Glomerular endothelial cell (primary cell): Measurements from ENCODE around the gene FIBCD1. TPM values are rescaled to one million over a fixed set of nuclear protein-coding genes. Genes with fewer than 3 reads are reported as not detected.
"Not testable (repeated sequence)": the region's sequence is repeated elsewhere in the genome, so short reads cannot be mapped to it uniquely, and the experiment has no call there.

ENCODE experiments used
- DNase-seq: peaks from one replicate; pipeline ENCODE4 v3.0.0-alpha.2; 2011; ENCODE audit warnings: low read depth, low spot score; ENCODE audit errors: extremely low read depth
- total RNA-seq: library from RNA; depleted of rRNA; stranded (reverse); fragments of >200 nt; gene quantifications from 2 replicates; pipeline ENCODE4 v1.2.3, GENCODE V29; 2015

FIBCD1 gene
- total RNA-seq, 1 donor from 2014 or later, result not detected

- DNase-seq, result no peak
Measured at GRCh38 chr9:130973686-130974281, 34.7 kb upstream of the FIBCD1 start.

- no peak for DNase-seq
Measured at GRCh38 chr9:130972957-130973685, 34.1 kb upstream of the FIBCD1 start.

DNA sequence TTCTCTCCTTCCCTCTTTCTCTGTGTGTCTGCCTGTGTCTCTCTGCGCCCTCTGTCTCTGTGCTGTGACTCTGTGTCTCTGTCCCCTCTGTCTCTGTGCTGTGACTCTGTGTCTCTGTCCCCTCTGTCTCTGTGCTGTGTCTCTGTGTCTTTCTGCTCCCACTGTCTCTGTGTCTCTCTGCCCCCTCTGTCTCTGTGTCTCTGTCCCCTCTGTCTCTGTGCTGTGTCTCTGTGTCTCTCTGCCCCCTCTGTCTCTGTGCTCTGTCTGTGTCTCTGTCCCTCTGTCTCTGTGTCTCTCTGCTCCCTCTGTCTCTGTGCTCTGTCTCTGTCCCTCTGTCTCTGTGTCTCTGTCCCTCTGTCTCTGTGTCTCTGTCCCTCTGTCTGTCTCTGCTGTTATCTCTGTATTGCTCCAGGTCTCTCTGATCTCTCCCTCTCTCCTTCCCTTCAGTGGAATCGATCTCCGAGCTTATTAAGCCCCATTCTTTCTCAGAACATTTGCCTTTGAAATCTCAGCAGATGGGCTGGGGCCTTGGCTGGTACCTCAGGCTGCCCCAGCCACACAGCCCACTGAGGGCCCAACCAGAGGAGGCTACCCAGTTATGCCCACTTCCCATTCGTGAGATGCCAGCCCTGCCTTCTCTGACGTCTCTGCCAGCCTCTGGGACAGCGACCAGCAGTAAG lies 33.4 kb upstream of the FIBCD1 start:
- no peak for DNase-seq

GRCh38 chr9:130971294-130971849 lies 32.3 kb upstream of the FIBCD1 start:
- no peak for DNase-seq

- DNase-seq, result no peak
Measured at GRCh38 chr9:130970855-130971254, 31.8 kb upstream of the FIBCD1 start.

- no peak for DNase-seq
Measured at GRCh38 chr9:130970052-130970451, 31.0 kb upstream of the FIBCD1 start.

DNA sequence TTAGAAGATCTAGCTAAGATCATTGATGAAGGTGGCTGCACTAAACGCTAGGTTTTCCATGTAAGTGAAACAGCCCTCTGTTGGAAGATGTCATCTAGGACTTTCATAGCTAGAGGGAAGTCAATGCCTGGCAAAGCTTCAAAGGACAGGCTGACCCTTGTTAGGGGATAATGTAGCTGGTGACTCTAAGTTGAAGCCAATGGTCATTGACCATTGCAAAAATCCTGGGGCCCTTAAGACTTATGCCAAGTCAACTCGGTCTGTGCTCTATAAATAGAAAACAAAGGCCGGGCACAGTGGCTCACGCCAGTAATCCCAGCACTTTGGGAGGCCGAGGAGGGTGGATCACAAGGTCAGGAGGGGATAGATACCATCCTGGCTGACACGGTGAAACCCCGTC lies 26.6 kb upstream of the FIBCD1 start:
- no peak for DNase-seq

- no peak for DNase-seq
Measured at GRCh38 chr9:130963916-130964315, 24.9 kb upstream of the FIBCD1 start.

GRCh38 chr9:130963337-130963908 lies 24.4 kb upstream of the FIBCD1 start:
- DNase-seq, result no peak

- peak; percentile 72 for DNase-seq
Measured at GRCh38 chr9:130962418-130963316, 23.6 kb upstream of the FIBCD1 start.

DNA sequence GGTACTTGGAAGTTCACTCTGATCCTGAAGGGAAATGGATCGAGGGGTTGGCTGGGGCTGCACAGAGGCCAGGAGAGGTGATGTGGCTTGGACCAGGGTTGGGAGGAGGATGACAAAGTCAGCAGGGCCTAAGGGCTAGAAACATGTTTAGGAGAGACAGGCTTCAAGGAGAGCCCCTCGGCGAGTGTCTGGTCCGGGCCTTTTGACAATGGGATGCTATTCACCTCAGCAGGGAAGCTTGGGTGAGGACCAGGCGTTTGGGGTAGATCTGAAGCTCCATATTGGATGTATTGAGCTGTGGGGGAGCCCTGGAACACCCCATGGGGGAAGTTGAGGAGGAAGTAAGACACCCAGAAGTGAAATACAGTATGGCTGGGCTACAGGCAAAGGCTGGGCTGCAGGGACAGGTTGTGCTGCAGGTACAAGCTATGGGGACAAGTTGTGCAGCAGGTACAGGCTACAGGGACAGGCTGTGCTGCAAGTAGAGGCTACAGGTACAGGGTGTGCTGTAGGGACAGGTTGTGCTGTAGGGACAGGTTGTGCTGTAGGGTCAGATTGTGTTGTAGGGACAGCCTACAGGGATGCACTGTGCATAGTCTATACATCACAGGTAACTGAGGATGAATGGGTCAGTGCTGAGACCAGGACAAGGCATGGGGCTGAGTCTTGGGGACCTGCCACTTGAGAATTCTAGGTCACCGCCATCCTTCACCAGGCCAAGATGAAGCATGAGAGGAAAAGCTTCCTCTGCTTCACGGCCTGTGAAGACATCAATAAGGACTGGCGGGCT lies 22.7 kb upstream of the FIBCD1 start:
- no peak for DNase-seq

GRCh38 chr9:130960522-130961378 lies 21.7 kb upstream of the FIBCD1 start:
- DNase-seq, result no peak

DNA sequence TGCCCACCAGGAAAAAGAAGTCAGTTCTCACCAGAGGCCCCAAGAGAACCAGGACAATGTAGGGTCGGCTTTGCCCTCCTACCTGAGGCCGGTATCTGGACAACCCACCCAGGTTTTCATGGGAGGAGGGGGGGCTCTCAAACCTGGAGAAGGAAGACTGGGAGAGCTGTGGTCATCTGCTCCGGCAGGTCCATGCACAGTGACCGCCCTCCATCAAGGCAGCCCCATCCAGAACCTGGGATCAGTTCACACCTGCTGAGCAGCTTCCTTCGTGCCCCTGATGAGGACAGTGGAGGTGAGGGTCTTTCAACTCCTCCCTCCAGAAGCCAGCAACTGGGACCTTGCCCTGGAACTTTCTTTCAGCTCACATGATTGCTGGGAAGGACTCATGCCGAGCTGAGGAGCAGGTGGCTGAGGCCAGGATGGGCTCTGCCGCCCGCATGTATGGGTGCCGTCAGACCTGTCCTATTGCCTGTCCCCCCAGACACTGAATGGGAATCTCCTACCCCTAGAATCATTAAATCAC lies 20.8 kb upstream of the FIBCD1 start:
- no peak for DNase-seq

DNA sequence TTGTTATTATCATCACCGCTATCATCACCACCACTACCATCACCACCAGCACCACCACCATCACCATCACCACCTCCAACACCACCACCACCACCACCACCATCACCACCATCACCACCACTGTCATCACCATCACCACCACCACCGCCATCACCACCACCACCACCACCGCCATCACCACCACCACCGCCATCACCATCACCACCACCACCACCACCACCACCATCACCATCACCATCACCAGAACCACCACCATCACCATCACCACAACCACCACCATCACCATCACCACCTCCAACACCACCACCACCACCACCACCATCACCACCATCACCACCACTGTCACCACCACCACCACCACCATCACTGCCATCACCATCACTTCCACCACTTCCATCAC lies 19.5 kb upstream of the FIBCD1 start:
- DNase-seq, result not testable (repeated sequence)

- DNase-seq, result no peak
Measured at GRCh38 chr9:130957451-130958203, 18.6 kb upstream of the FIBCD1 start.

DNA sequence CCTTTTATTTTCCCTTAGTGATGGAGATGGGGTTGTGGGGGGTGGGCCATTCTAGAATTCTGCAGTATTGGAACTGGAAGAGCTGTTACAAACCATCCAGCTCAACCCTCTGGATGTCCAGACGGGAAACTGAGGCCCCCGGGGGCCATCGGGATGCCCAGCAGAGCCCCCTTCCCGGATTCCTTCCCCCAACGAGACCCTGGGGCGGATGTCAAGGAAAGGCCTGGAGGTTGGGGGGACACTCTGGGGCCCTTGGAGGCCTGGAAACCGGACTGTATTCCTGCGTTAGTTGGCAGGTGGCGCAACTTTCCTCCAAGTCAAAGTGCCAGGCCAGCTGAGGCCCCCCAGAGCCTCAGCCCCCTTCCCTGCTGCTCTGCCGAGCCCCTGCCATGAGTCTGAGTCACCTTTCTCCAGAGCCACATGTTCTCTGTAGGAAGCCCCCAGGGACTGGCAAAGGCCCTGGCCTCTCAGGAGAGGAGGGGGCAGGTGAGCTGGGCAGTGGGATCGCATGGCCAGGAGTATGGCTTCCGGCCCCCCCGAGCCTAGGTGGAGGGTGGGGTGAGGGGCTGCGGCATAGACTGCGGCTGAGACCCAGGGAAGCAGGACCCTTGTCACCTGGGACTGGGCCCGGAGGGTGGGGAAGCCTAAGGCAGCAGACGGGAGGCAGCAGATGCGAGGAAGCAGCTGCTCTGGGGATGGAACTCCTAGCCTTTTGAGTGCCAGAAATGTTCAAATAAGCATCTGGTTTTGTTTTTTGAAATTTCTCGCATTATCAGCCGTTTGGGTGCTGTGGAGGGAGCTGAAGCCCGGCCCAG lies 17.8 kb upstream of the FIBCD1 start:
- no peak for DNase-seq
